ENCODE results near the gene JPH3. TPM values are rescaled to one million over a fixed set of nuclear protein-coding genes. Genes with fewer than 3 reads are reported as not detected.

JPH3 gene
- polyA plus RNA-seq, 1 donor from 2014 or later = 22.2 TPM

GRCh38 chr16:87695534-87695933 lies 93.2 kb downstream of the JPH3 start:
- Histone ChIP-seq H3K4me2 (ENCODE audit: low read length) (no peak overlapping the region), H3K36me3 (ENCODE audit: insufficient read depth, low read length) (no peaks in the 10 kb centered on the region), H3K27me3 (ENCODE audit: insufficient read depth, low read depth, low read length) (no peaks in the 10 kb centered on the region), H4K20me1 (ENCODE audit: insufficient read depth) (no peaks in the 10 kb centered on the region), H3K9ac (ENCODE audit: low read length) (no peak overlapping the region), H3K4me3 (ENCODE audit: low read length) (no peak overlapping the region), H3F3A (ENCODE audit: insufficient read depth, low read length, poor library complexity, severe bottlenecking) (no peaks in the 10 kb centered on the region), H3K9me2 (ENCODE audit: insufficient read depth, low read length) (no peaks in the 10 kb centered on the region), H3K9me3 (ENCODE audit: low read length) (no peaks in the 10 kb centered on the region), H2AFZ (ENCODE audit: low read depth, low read length) (no peak overlapping the region), H3K79me2 (replicated peaks; ENCODE audit: insufficient read depth, low read length) (no peaks in the 10 kb centered on the region), H3K27ac (ENCODE audit: low read length) (no peak overlapping the region)
- TF ChIP-seq SMC3 (conservative IDR thresholded peaks at IDR 0.05; ENCODE audit: poor library complexity) (no peak), EP300 (conservative IDR thresholded peaks at IDR 0.05; ENCODE audit: poor library complexity, severe bottlenecking) (no peak), MXI1 (conservative IDR thresholded peaks at IDR 0.05; ENCODE audit: poor library complexity, severe bottlenecking) (no peak), CTCF (IDR thresholded peaks at IDR 0.05; ENCODE audit: poor library complexity, severe bottlenecking) (no peak), TAF1 (IDR thresholded peaks at IDR 0.05; ENCODE audit: low read depth) (no peak), RAD21 (conservative IDR thresholded peaks at IDR 0.05) (no peak), POLR2AphosphoS5 (IDR thresholded peaks at IDR 0.05) (no peak)

GRCh38 chr16:87696726-87697125 lies 94.4 kb downstream of the JPH3 start:
- no peak overlapping the region for H3K27ac ChIP-seq (ENCODE audit: low read length)
- no peak overlapping the region for H3K9ac ChIP-seq (ENCODE audit: low read length)
- H3K36me3 ChIP-seq (ENCODE audit: insufficient read depth, low read length) = no peaks in the 10 kb centered on the region
- no peaks in the 10 kb centered on the region for H3K9me2 ChIP-seq (ENCODE audit: insufficient read depth, low read length)
- no peak for TF ChIP-seq SMC3 (conservative IDR thresholded peaks at IDR 0.05; ENCODE audit: poor library complexity)
- TF ChIP-seq POLR2AphosphoS5 (IDR thresholded peaks at IDR 0.05) = no peak
- TF ChIP-seq RAD21 (conservative IDR thresholded peaks at IDR 0.05) = no peak
- no peak for TF ChIP-seq EZH2 (IDR thresholded peaks at IDR 0.05; ENCODE audit: borderline replicate concordance, insufficient read depth, low read length, poor library complexity, severe bottlenecking)
- TF ChIP-seq CTCF (IDR thresholded peaks at IDR 0.05; ENCODE audit: poor library complexity, severe bottlenecking) = no peak
- H3K4me2 ChIP-seq (ENCODE audit: low read length) = no peak overlapping the region
- no peaks in the 10 kb centered on the region for H3K27me3 ChIP-seq (ENCODE audit: insufficient read depth, low read depth, low read length)
- H3K9me3 ChIP-seq (ENCODE audit: low read length) = no peaks in the 10 kb centered on the region
- H3K4me3 ChIP-seq (ENCODE audit: low read length) = no peak overlapping the region
- no peak overlapping the region for H2AFZ ChIP-seq (ENCODE audit: low read depth, low read length)
- no peaks in the 10 kb centered on the region for H4K20me1 ChIP-seq (ENCODE audit: insufficient read depth)
- no peaks in the 10 kb centered on the region for H3K79me2 ChIP-seq (replicated peaks; ENCODE audit: insufficient read depth, low read length)
- H3F3A ChIP-seq (ENCODE audit: insufficient read depth, low read length, poor library complexity, severe bottlenecking) = no peaks in the 10 kb centered on the region

GRCh38 chr16:87697256-87697655 lies 94.9 kb downstream of the JPH3 start:
- Histone ChIP-seq H3K27ac (ENCODE audit: low read length) (no peak overlapping the region), H3K9me3 (ENCODE audit: low read length) (no peaks in the 10 kb centered on the region), H3K4me3 (ENCODE audit: low read length) (no peak overlapping the region), H3K9ac (ENCODE audit: low read length) (no peak overlapping the region), H2AFZ (ENCODE audit: low read depth, low read length) (no peak overlapping the region), H3K27me3 (ENCODE audit: insufficient read depth, low read depth, low read length) (no peaks in the 10 kb centered on the region), H3K36me3 (ENCODE audit: insufficient read depth, low read length) (no peaks in the 10 kb centered on the region), H4K20me1 (ENCODE audit: insufficient read depth) (no peaks in the 10 kb centered on the region), H3F3A (ENCODE audit: insufficient read depth, low read length, poor library complexity, severe bottlenecking) (no peaks in the 10 kb centered on the region), H3K9me2 (ENCODE audit: insufficient read depth, low read length) (no peaks in the 10 kb centered on the region), H3K79me2 (replicated peaks; ENCODE audit: insufficient read depth, low read length) (no peaks in the 10 kb centered on the region), H3K4me2 (ENCODE audit: low read length) (no peak overlapping the region)
- TF ChIP-seq EP300 (conservative IDR thresholded peaks at IDR 0.05; ENCODE audit: poor library complexity, severe bottlenecking) = no peak
- no peak for TF ChIP-seq EZH2 (IDR thresholded peaks at IDR 0.05; ENCODE audit: borderline replicate concordance, insufficient read depth, low read length, poor library complexity, severe bottlenecking)
- no peak for TF ChIP-seq TAF1 (IDR thresholded peaks at IDR 0.05; ENCODE audit: low read depth)
- TF ChIP-seq RAD21 (conservative IDR thresholded peaks at IDR 0.05) = no peak
- no peak for TF ChIP-seq CTCF (IDR thresholded peaks at IDR 0.05; ENCODE audit: poor library complexity, severe bottlenecking)
- TF ChIP-seq REST (IDR thresholded peaks at IDR 0.05; ENCODE audit: borderline replicate concordance) = no peak
- TF ChIP-seq SMC3 (conservative IDR thresholded peaks at IDR 0.05; ENCODE audit: poor library complexity) = no peak
- TF ChIP-seq POLR2AphosphoS5 (IDR thresholded peaks at IDR 0.05) = no peak
- TF ChIP-seq MXI1 (conservative IDR thresholded peaks at IDR 0.05; ENCODE audit: poor library complexity, severe bottlenecking) = no peak
